ENCODE measurements around the gene DLL4. TPM values are rescaled to one million over a fixed set of nuclear protein-coding genes. Genes with fewer than 3 reads are reported as not detected.

Gene DLL4
- total RNA-seq, 1 experiment from 2014 or later: 1.5 TPM

GRCh38 chr15:40944510-40945296, 15.6 kb downstream of the DLL4 start (continued):
- TF ChIP-seq REST (IDR thresholded peaks at IDR 0.05; ENCODE audit: low read depth) (no peak), ATF3 (IDR thresholded peaks at IDR 0.05) (no peak), JUND (IDR thresholded peaks at IDR 0.05) (no peak), YY1 (IDR thresholded peaks at IDR 0.05; ENCODE audit: extremely low read depth, insufficient replicate concordance, low read depth, low read length) (no peak), CEBPB (IDR thresholded peaks at IDR 0.05; ENCODE audit: low read depth) (no peak), EZH2phosphoT487 (IDR thresholded peaks at IDR 0.05; ENCODE audit: borderline replicate concordance) (no peak), SRF (IDR thresholded peaks at IDR 0.05; ENCODE audit: low read depth) (no peak), CBX3 (IDR thresholded peaks at IDR 0.05; ENCODE audit: low read depth) (no peak), POLR2A (IDR thresholded peaks at IDR 0.05; ENCODE audit: borderline replicate concordance, extremely low read depth, insufficient read depth, insufficient read length) (no peak)

- Histone ChIP-seq H3K36me3 (ENCODE audit: control insufficient read depth in 1 of 2, insufficient read depth in 2 of 2, low read length in 2 of 2) (no peaks in the 10 kb centered on the region), H3K4me2 (ENCODE audit: low read length) (no peak overlapping the region), H3K9me3 (ENCODE audit: control insufficient read depth in 1 of 2, insufficient read depth in 1 of 2, low read depth in 1 of 2, low read length in 2 of 2) (no peaks in the 10 kb centered on the region), H2AFZ (ENCODE audit: low read depth, low read length, poor library complexity, severe bottlenecking) (no peak overlapping the region), H3K4me3 (replicated peaks in 1 of 2; ENCODE audit: low read depth in 1 of 2, low read length in 2 of 2) (no peak overlapping the region), H3K27ac (ENCODE audit: low read depth, low read length) (no peak overlapping the region), H3K9ac (ENCODE audit: low read length) (no peak overlapping the region), H3K27me3 (ENCODE audit: insufficient read depth, low read length) (no peaks in the 10 kb centered on the region), H3K9me2 (ENCODE audit: insufficient read depth) (no peaks in the 10 kb centered on the region), H4K20me1 (ENCODE audit: insufficient read depth) (no peaks in the 10 kb centered on the region), H3K4me1 (ENCODE audit: control insufficient read depth in 1 of 2, insufficient read depth in 2 of 2, low read length in 2 of 2) (peaks cover 6 to 21% of the 10 kb centered on the region in 2 experiments; a peak in 2 of 4 replicates), H3K79me2 (ENCODE audit: insufficient read depth, low read length) (no peaks in the 10 kb centered on the region)
- RAD21 ChIA-PET (ENCODE audit: low non-redundant PET in 1 of 2, low total read pairs in 2 of 2, uncharacterized antibody in 2 of 2, unreplicated experiment in 2 of 2): no interaction called here
- CTCF ChIA-PET: no interaction called here
- BruUV-seq (replicated peaks): no TSS peak
- POLR2A ChIA-PET: interaction anchor here (0.5 kb wide), 1 partner anchor 301 kb away, joined by 3 read pairs; no protein-coding TSS in a partner anchor
- no peak for DNase-seq (ENCODE audit: low read depth, low spot score)
- intact Hi-C loops (cut with micrococcal nuclease): no loop called here
- ATAC-seq: no peak
- TF ChIP-seq EZH2phosphoT487 (IDR thresholded peaks at IDR 0.05; ENCODE audit: borderline replicate concordance) (no peak), EGR1 (IDR thresholded peaks at IDR 0.05; ENCODE audit: low read depth) (no peak), JUND (IDR thresholded peaks at IDR 0.05) (no peak), SP1 (IDR thresholded peaks at IDR 0.05; ENCODE audit: low read depth) (no peak), RAD21 (IDR thresholded peaks at IDR 0.05; ENCODE audit: low read depth) (no peak), MAX (IDR thresholded peaks at IDR 0.05) (no peak), ZNF274 (IDR thresholded peaks at IDR 0.05; ENCODE audit: low read depth, low read length) (no peak), ELF1 (IDR thresholded peaks at IDR 0.05; ENCODE audit: borderline replicate concordance, low read depth) (no peak), TCF7L2 (IDR thresholded peaks at IDR 0.05; ENCODE audit: borderline replicate concordance, extremely low read depth, insufficient read depth, insufficient read length) (no peak), FOSL1 (IDR thresholded peaks at IDR 0.05; ENCODE audit: low read depth) (no peak), REST (IDR thresholded peaks at IDR 0.05; ENCODE audit: low read depth) (no peak)
Measured at GRCh38 chr15:40948706-40949473, 19.8 kb downstream of the DLL4 start.

All from HCT116 (cell line).